Ramos (cell line): ENCODE results near the gene ACSL1.

ENCODE experiments used
- in situ Hi-C: fragments of 300-500 bp; cut with MboI; formaldehyde crosslinking; loops from one replicate; pipeline ENCODE4 v1.14.3; 2022; ENCODE audit warnings: low sequenced_read_pairs; ENCODE audit not compliant: unreplicated experiment

Gene ACSL1

GRCh38 chr4:184812651-184813181 is 13.1 kb downstream of the ACSL1 start:
- in situ Hi-C loops = no loop called here

- in situ Hi-C loops = no loop called here
Measured at GRCh38 chr4:184812199-184812542, 13.6 kb downstream of the ACSL1 start.

- in situ Hi-C loops = no loop called here
Measured at GRCh38 chr4:184811526-184812198, 14.1 kb downstream of the ACSL1 start.

GRCh38 chr4:184810720-184811119 is 15.0 kb downstream of the ACSL1 start:
- in situ Hi-C loops = no loop called here

GRCh38 chr4:184808713-184809050 is 17.1 kb downstream of the ACSL1 start:
- in situ Hi-C loops = no loop called here

GRCh38 chr4:184807797-184808712 is 17.7 kb downstream of the ACSL1 start:
- in situ Hi-C loops = no loop called here

- in situ Hi-C loops = no loop called here
Measured at GRCh38 chr4:184807256-184807655, 18.5 kb downstream of the ACSL1 start.

- in situ Hi-C loops = no loop called here
Measured at GRCh38 chr4:184806711-184807110, 19.1 kb downstream of the ACSL1 start.

- in situ Hi-C loops = no loop called here
Measured at GRCh38 chr4:184806229-184806550, 19.6 kb downstream of the ACSL1 start.

GRCh38 chr4:184805462-184806228 is 20.1 kb downstream of the ACSL1 start:
- in situ Hi-C loops = no loop called here

GRCh38 chr4:184804621-184805020 is 21.1 kb downstream of the ACSL1 start:
- in situ Hi-C loops = no loop called here

GRCh38 chr4:184803874-184804273 is 21.9 kb downstream of the ACSL1 start:
- in situ Hi-C loops = no loop called here

- in situ Hi-C loops = no loop called here
Measured at GRCh38 chr4:184803133-184803532, 22.6 kb downstream of the ACSL1 start.

- in situ Hi-C loops = no loop called here
Measured at GRCh38 chr4:184802697-184803015, 23.1 kb downstream of the ACSL1 start.

- in situ Hi-C loops = no loop called here
Measured at GRCh38 chr4:184801781-184802696, 23.7 kb downstream of the ACSL1 start.

- in situ Hi-C loops = no loop called here
Measured at GRCh38 chr4:184798504-184798903, 27.3 kb downstream of the ACSL1 start.

- in situ Hi-C loops = no loop called here
Measured at GRCh38 chr4:184796906-184797305, 28.9 kb downstream of the ACSL1 start.

- in situ Hi-C loops = no loop called here
Measured at GRCh38 chr4:184795214-184795844, 30.4 kb downstream of the ACSL1 start.

GRCh38 chr4:184794470-184794869 is 31.3 kb downstream of the ACSL1 start:
- in situ Hi-C loops = no loop called here
